NT2/D1 (cell line): ENCODE measurements around the gene CAPZB.

Source experiments
- DNase-seq: peaks from one replicate; pipeline ENCODE4 v3.0.0-alpha.2; 2011; ENCODE audit warnings: low read depth, low spot score
- H3K27me3 ChIP-seq: 2 replicates; pipeline ENCODE4 v1.6.0; 2011; ENCODE audit warnings: mild to moderate bottlenecking; ENCODE audit not compliant: insufficient read length, insufficient read depth
- H3K36me3 ChIP-seq: 2 replicates; pipeline ENCODE4 v1.6.1; 2011; ENCODE audit warnings: mild to moderate bottlenecking, low read length, mixed read lengths; ENCODE audit not compliant: insufficient read depth, insufficient read length
- H3K4me1 ChIP-seq: 2 replicates; pipeline ENCODE4 v1.5.1; 2011; ENCODE audit not compliant: insufficient read depth, insufficient read length
- H3K4me3 ChIP-seq: 2 replicates; pipeline ENCODE4 v1.5.1; 2011; ENCODE audit warnings: low read depth; ENCODE audit not compliant: insufficient read length
- H3K9ac ChIP-seq: 2 replicates; pipeline ENCODE4 v1.6.0; 2011; ENCODE audit warnings: low read depth; ENCODE audit not compliant: insufficient read length
- H3K9me3 ChIP-seq: 2 replicates; pipeline ENCODE4 v1.5.1; 2011; ENCODE audit warnings: mild to moderate bottlenecking, low read length; ENCODE audit not compliant: insufficient read depth
- SUZ12 ChIP-seq: IDR thresholded peaks from 2 replicates; pipeline ENCODE4 v1.6.1; 2011; ENCODE audit not compliant: insufficient read length, insufficient read depth; ENCODE audit errors: extremely low read depth
- YY1 ChIP-seq: IDR thresholded peaks from 2 replicates; pipeline ENCODE4 v1.6.1; 2011; ENCODE audit not compliant: insufficient read length, insufficient read depth
- ZNF274 ChIP-seq: IDR thresholded peaks from 2 replicates; pipeline ENCODE4 v1.6.1; 2011; ENCODE audit warnings: mild to moderate bottlenecking, low read depth, low read length

Gene CAPZB

DNA sequence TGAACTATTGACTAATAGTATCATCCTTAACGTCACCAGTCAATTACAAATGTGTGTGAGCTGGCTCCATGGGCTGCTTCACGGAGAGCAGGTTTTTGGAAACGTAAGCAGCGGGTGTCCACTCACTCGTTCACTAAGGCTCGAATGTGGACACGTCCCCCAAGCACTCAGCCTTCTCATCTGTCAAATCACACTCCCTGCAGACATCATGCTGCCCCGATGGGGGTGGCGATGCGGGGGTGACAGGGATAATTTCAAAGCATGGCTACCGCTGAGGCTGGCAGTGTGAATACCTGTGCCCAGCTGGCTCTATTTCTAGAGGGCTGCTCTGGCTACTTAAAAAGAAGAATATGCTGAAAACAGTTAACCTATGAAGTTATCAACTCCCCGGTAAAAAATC lies 71.3 kb downstream of the CAPZB start:
- Histone ChIP-seq H3K27me3 (no peaks in the 10 kb centered on the region), H3K4me3 (no peak overlapping the region), H3K9ac (no peak overlapping the region), H3K36me3 (peaks cover 54% of the 10 kb centered on the region), H3K4me1 (no peaks in the 10 kb centered on the region), H3K9me3 (no peaks in the 10 kb centered on the region)
- DNase-seq: no peak
- TF ChIP-seq YY1: no peak
- TF ChIP-seq ZNF274: no peak
- no peak for TF ChIP-seq SUZ12

DNA sequence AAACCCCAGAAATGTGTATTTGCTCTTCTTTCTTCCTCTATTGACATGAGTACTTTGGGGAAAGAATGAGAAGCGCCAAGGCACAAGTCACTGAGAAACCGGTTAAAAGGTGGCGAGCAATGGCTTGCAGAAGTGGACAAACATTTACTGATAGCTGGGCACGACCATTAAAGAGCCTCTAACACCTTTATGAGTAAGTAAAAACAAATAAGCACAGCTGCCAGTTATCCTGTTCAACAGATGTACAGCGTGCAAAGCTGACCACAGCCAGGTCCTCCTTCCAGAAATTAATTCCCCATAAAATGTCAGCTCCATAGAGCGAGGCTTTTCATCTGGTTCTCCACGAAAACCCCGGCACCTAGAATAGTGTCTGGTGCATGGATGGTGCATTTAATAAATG lies 72.7 kb downstream of the CAPZB start:
- no peak for DNase-seq
- TF ChIP-seq YY1: no peak
- no peak for TF ChIP-seq SUZ12
- TF ChIP-seq ZNF274: no peak
- Histone ChIP-seq H3K9ac (no peak overlapping the region), H3K27me3 (no peaks in the 10 kb centered on the region), H3K9me3 (no peaks in the 10 kb centered on the region), H3K4me1 (no peaks in the 10 kb centered on the region), H3K4me3 (no peak overlapping the region), H3K36me3 (peaks cover 55% of the 10 kb centered on the region)

DNA sequence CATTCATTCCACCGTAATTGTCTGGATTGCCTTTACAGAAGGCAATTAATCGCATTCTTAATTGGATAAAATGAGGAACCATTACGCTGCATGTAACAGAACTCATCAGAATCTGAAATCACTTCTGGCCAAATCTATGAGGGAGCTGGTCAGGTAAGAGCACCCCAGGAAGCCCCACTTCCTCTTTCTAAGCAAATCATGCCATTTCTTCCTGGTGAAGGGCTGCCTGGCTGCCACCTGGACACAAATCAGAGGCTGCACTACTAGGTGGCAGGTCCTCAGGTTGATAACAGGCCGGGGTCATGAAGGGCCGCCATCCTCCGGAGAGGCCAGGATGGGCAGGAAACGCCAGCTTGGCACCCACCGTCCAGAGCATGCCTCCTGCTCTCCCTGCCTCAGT lies 73.7 kb downstream of the CAPZB start:
- H3K9me3 ChIP-seq: no peaks in the 10 kb centered on the region
- TF ChIP-seq ZNF274: no peak
- no peak for TF ChIP-seq YY1
- TF ChIP-seq SUZ12: no peak
- H3K27me3 ChIP-seq: no peaks in the 10 kb centered on the region
- H3K36me3 ChIP-seq: peaks cover 51% of the 10 kb centered on the region
- no peaks in the 10 kb centered on the region for H3K4me1 ChIP-seq
- DNase-seq: no peak
- H3K9ac ChIP-seq: no peak overlapping the region
- H3K4me3 ChIP-seq: no peak overlapping the region

DNA sequence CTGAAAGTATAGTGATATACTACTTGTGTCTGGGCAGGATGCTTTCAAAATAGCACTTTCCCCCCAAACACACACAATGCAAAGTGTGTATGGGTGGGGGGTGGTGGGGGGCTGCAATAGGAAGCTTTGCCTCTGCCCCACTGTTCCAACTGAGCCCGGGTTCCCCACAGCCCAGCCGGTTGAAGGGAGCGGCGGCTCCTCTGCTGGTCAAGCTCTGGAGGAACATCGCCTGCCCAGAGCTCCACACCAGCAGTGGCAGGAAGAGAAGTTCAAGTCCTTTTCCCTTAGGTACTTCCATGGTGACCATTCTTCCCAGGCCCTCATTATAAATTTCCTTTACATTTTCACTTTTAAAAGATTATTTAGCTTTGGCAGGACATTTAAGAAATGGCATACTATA lies 74.9 kb downstream of the CAPZB start:
- Histone ChIP-seq H3K9me3 (no peaks in the 10 kb centered on the region), H3K4me1 (peaks cover 4% of the 10 kb centered on the region), H3K4me3 (no peak overlapping the region), H3K36me3 (peaks cover 54% of the 10 kb centered on the region), H3K9ac (no peak overlapping the region), H3K27me3 (no peaks in the 10 kb centered on the region)
- DNase-seq: no peak
- TF ChIP-seq YY1 (no peak), SUZ12 (no peak), ZNF274 (no peak)

DNA sequence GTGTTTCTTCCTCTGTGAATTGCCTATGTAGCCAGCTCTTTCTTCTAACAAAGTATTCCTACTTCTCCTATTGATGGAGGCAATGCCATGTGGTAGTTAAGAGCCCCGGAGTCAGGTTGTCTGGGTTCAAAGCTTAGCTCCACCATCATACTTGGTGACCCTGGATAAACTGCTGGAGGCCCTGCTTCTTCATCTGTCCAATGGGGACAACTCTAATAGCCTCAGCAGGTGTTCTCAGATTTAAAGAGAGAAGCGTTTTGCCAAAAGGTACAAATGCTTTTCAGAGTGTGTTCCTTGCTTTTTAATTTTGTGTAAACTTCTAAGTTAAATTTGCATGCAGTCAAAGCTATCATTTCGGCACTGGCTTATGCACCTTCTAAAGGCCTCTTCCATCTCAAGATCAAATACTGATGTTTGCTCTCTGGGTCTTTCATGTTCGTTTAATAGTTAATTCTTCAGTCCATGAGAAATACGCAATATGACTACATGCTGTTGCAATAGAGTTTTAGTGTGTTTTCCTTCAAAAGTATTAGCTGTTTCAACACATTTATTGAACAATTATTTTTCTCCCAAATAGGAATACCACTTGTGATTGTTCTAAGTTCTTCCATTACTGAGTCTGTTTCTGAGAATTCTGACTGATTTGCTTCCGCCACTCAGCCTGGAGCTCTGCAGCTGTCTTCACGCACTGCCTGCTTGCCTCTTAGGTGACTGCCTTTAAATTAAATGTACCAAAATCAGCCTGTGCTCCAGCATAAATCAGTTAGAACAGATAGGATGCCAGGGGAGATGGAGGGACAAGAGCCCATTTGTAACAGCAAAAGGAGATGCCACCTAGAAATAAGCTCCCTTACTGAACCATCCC lies 75.6 kb downstream of the CAPZB start:
- DNase-seq: no peak
- TF ChIP-seq ZNF274 (no peak), YY1 (no peak), SUZ12 (no peak)
- H3K9me3 ChIP-seq: no peaks in the 10 kb centered on the region
- no peaks in the 10 kb centered on the region for H3K27me3 ChIP-seq
- H3K4me3 ChIP-seq: no peak overlapping the region
- no peak overlapping the region for H3K9ac ChIP-seq
- H3K36me3 ChIP-seq: peaks cover 59% of the 10 kb centered on the region
- peaks cover 6% of the 10 kb centered on the region for H3K4me1 ChIP-seq

DNA sequence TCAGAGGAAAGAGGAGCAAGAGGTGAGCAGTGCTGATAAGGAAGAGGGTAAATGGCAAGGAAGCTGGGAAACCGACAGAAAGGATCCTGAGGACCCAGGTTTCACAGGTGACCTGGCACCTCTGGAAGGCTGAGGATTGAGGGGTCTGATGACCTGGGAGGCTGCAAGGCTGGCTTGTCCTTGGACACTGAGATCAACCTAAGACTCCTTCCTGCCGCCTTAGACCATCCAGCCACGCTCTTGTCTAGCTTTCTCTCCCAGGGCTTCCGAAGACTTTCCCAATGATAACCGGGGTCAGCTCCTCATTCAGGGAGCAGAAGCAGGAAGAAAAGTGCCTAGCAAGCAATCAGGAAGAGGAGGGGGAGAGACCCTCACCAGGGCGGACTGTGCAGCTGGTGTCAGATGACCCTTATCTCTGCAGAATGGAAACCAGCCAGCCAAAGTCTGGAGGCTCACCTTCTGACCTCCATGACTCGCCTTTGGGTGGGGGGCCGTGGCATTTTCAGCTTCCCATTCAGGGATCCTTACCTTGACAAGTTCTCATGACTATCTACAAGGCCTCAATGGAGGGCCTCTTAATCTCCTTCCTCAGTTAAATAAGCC lies 77.7 kb downstream of the CAPZB start:
- peaks cover 8% of the 10 kb centered on the region for H3K4me1 ChIP-seq
- no peaks in the 10 kb centered on the region for H3K9me3 ChIP-seq
- H3K4me3 ChIP-seq: no peak overlapping the region
- no peak for DNase-seq
- TF ChIP-seq ZNF274 (no peak), YY1 (no peak), SUZ12 (no peak)
- peaks cover 57% of the 10 kb centered on the region for H3K36me3 ChIP-seq
- no peak overlapping the region for H3K9ac ChIP-seq
- H3K27me3 ChIP-seq: no peaks in the 10 kb centered on the region

DNA sequence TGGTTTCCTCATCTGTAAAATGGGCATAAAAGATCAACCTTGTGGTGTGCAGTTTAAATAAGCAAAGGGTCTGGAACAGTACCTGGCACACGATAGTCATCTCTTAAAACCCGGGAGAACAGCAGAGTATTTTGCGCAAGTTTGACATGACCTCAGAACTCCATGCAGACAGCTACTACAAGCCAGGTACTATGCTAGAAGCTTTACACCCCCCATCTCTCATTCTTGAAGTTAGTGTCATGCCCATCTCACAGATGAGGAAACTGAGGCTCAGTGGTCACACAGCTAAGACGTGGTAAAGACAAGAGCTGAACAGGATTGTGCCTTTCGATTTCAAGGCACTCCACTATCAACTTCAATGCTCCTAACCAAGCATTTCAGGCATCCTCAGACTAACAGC lies 78.7 kb downstream of the CAPZB start:
- no peak overlapping the region for H3K4me3 ChIP-seq
- no peaks in the 10 kb centered on the region for H3K9me3 ChIP-seq
- TF ChIP-seq YY1: no peak
- TF ChIP-seq ZNF274: no peak
- TF ChIP-seq SUZ12: no peak
- no peak for DNase-seq
- no peak overlapping the region for H3K9ac ChIP-seq
- no peaks in the 10 kb centered on the region for H3K27me3 ChIP-seq
- H3K4me1 ChIP-seq: peaks cover 12% of the 10 kb centered on the region
- peaks cover 57% of the 10 kb centered on the region for H3K36me3 ChIP-seq
